H9 (cell line): ENCODE results near the gene ZNF17. TPM values are rescaled to one million over a fixed set of nuclear protein-coding genes. Genes with fewer than 3 reads are reported as not detected.

Experiments used
- DNase-seq: peaks from one replicate; pipeline ENCODE4 v3.0.0-alpha.2; 2017
- H2AFZ ChIP-seq: one replicate; pipeline ENCODE4 v1.6.1; 2013; ENCODE audit warnings: mild to moderate bottlenecking, low read length, control low read depth, moderate library complexity
- H2AK5ac ChIP-seq: 2 replicates; pipeline ENCODE4 v1.6.1; 2013; ENCODE audit warnings: low read length, control low read depth, mixed read lengths; ENCODE audit not compliant: insufficient read length
- H2BK120ac ChIP-seq: one replicate; pipeline ENCODE4 v1.6.1; 2013; ENCODE audit warnings: low read depth, mild to moderate bottlenecking, low read length, control low read depth, inconsistent platforms; ENCODE audit not compliant: poor library complexity, severe bottlenecking
- H2BK12ac ChIP-seq: 2 replicates; pipeline ENCODE4 v1.6.1; 2013; ENCODE audit warnings: low read length, control low read depth, mixed read lengths, low read depth; ENCODE audit not compliant: insufficient read length
- H2BK15ac ChIP-seq: 2 replicates; pipeline ENCODE4 v1.6.1; 2013; ENCODE audit warnings: low read depth, low read length, control low read depth
- H2BK20ac ChIP-seq: one replicate; pipeline ENCODE4 v1.6.1; 2013; ENCODE audit warnings: low read depth, mild to moderate bottlenecking, low read length, control low read depth, inconsistent platforms; ENCODE audit not compliant: poor library complexity, severe bottlenecking
- H2BK5ac ChIP-seq: 2 replicates; pipeline ENCODE4 v1.6.1; 2013; ENCODE audit warnings: low read length, control low read depth, mixed read lengths; ENCODE audit not compliant: insufficient read length
- H3K14ac ChIP-seq: 2 replicates; pipeline ENCODE4 v1.6.1; 2013; ENCODE audit warnings: low read length, control low read depth; ENCODE audit not compliant: insufficient read depth
- H3K18ac ChIP-seq: 2 replicates; pipeline ENCODE4 v1.6.1; 2013; ENCODE audit warnings: low read depth, mild to moderate bottlenecking, mixed read lengths, low read length, control low read depth; ENCODE audit not compliant: insufficient read length
- H3K23ac ChIP-seq: 2 replicates; pipeline ENCODE4 v1.6.1; 2013; ENCODE audit warnings: low read length, control low read depth, mixed read lengths, low read depth; ENCODE audit not compliant: insufficient read length
- H3K23me2 ChIP-seq: 2 replicates; pipeline ENCODE4 v1.6.1; 2013; ENCODE audit warnings: low read depth, mild to moderate bottlenecking, mixed read lengths, low read length, control low read depth; ENCODE audit not compliant: insufficient read length, poor library complexity, severe bottlenecking
- H3K27ac ChIP-seq: 2 replicates; pipeline ENCODE4 v1.5.1; 2013; ENCODE audit warnings: low read length, control low read depth, mixed read lengths, low read depth; ENCODE audit not compliant: insufficient read length
- H3K27me3 ChIP-seq: 2 replicates; pipeline ENCODE4 v1.6.1; 2013; ENCODE audit warnings: low read length, control low read depth, inconsistent platforms; ENCODE audit not compliant: insufficient read depth
- H3K4ac ChIP-seq: 2 replicates; pipeline ENCODE4 v1.6.1; 2013; ENCODE audit warnings: low read depth, mild to moderate bottlenecking, control low read depth, inconsistent platforms, low read length, moderate library complexity
- H3K4me1 ChIP-seq: 2 replicates; pipeline ENCODE4 v1.6.1; 2013; ENCODE audit warnings: low read length, control low read depth, inconsistent platforms; ENCODE audit not compliant: insufficient read depth
- H3K4me2 ChIP-seq: 2 replicates; pipeline ENCODE4 v1.6.1; 2013; ENCODE audit warnings: low read length, control low read depth, mixed read lengths; ENCODE audit not compliant: insufficient read length, insufficient read depth
- H3K56ac ChIP-seq: 2 replicates; pipeline ENCODE4 v1.6.1; 2013; ENCODE audit warnings: low read depth, mild to moderate bottlenecking, mixed read lengths, low read length, control low read depth; ENCODE audit not compliant: insufficient read length
- H3K79me1 ChIP-seq: 2 replicates; pipeline ENCODE4 v1.6.1; 2013; ENCODE audit warnings: low read depth, mild to moderate bottlenecking, moderate library complexity, low read length, control low read depth, inconsistent platforms; ENCODE audit not compliant: insufficient read depth, poor library complexity, severe bottlenecking
- H3K79me2 ChIP-seq: 2 replicates; pipeline ENCODE4 v1.6.1; 2013; ENCODE audit warnings: low read length, control low read depth, inconsistent platforms; ENCODE audit not compliant: insufficient read depth
- H3K9ac ChIP-seq: 2 replicates; pipeline ENCODE4 v1.6.1; 2013; ENCODE audit warnings: low read length, control low read depth, mixed read lengths; ENCODE audit not compliant: insufficient read length; ENCODE audit errors: extremely low read depth
- H3K9me3 ChIP-seq: one replicate; pipeline ENCODE4 v1.6.1; 2013; ENCODE audit warnings: low read depth, low read length, inconsistent platforms; ENCODE audit not compliant: control insufficient read depth
- H3T11ph ChIP-seq: one replicate; pipeline ENCODE4 v1.6.1; 2013; ENCODE audit warnings: mild to moderate bottlenecking, low read length, control low read depth, inconsistent platforms
- H4K20me1 ChIP-seq: one replicate; pipeline ENCODE4 v1.6.1; 2013; ENCODE audit not compliant: control insufficient read depth, insufficient read length, insufficient read depth
- H4K5ac ChIP-seq: 2 replicates; pipeline ENCODE4 v1.6.1; 2013; ENCODE audit warnings: low read depth, mild to moderate bottlenecking, mixed read lengths, low read length, control low read depth; ENCODE audit not compliant: insufficient read length
- H4K8ac ChIP-seq: replicated peaks from 2 replicates; pipeline ENCODE4 v1.6.1; 2013; ENCODE audit warnings: low read length, control low read depth, mixed read lengths, low read depth; ENCODE audit not compliant: insufficient read length
- H4K91ac ChIP-seq: 2 replicates; pipeline ENCODE4 v1.6.1; 2013; ENCODE audit warnings: low read depth, mild to moderate bottlenecking, moderate library complexity, mixed read lengths, low read length, control low read depth; ENCODE audit not compliant: insufficient read length
- H3K27ac Mint-ChIP-seq, 3 experiments: 2 replicates in 2 of 3; 3 replicates in 1 of 3; pipeline ENCODE4 v1.8.0; 2020 to 2021; ENCODE audit warnings: mixed read lengths in 3 of 3, mild to moderate bottlenecking in 1 of 3, moderate library complexity in 1 of 3
- H3K27me3 Mint-ChIP-seq: 2 replicates; pipeline ENCODE4 v1.8.0; 2021; ENCODE audit warnings: low read depth, mild to moderate bottlenecking, moderate library complexity, mixed read lengths
- H3K36me3 Mint-ChIP-seq, 3 experiments: 2 replicates in 2 of 3; 3 replicates in 1 of 3; pipeline ENCODE4 v1.8.0; 2020 to 2021; ENCODE audit warnings: low read depth in 3 of 3, mixed read lengths in 3 of 3; ENCODE audit not compliant: insufficient read depth in 1 of 3
- H3K4me1 Mint-ChIP-seq, 2 experiments: 2 replicates each; pipeline ENCODE4 v1.8.0; 2020; ENCODE audit warnings: mixed read lengths in 2 of 2
- H3K4me3 Mint-ChIP-seq, 2 experiments: 2 replicates in 1 of 2; 3 replicates in 1 of 2; pipeline ENCODE4 v1.8.0; 2020 to 2021; ENCODE audit warnings: mild to moderate bottlenecking in 2 of 2, mixed read lengths in 2 of 2, moderate library complexity in 1 of 2
- H3K9me3 Mint-ChIP-seq, 2 experiments: 2 replicates in 1 of 2; 3 replicates in 1 of 2; pipeline ENCODE4 v1.8.0; 2020; ENCODE audit warnings: mild to moderate bottlenecking in 2 of 2, mixed read lengths in 2 of 2, moderate library complexity in 1 of 2
- total RNA-seq: library from RNA; stranded (reverse); gene quantifications from 2 replicates; pipeline ENCODE4 v1.2.1, GENCODE V29; 2021
- TF ChIP-seq, protein P1 (sequence below): fragments of 200-600 bp; sonication (generic); conservative IDR thresholded peaks from 3 replicates; pipeline ENCODE4 v1.8.0; 2021; ENCODE audit warnings: antibody characterized with exemption, mild to moderate bottlenecking

The ZNF17 gene
- total RNA-seq, 1 experiment from 2014 or later, result 16.3 TPM

DNA sequence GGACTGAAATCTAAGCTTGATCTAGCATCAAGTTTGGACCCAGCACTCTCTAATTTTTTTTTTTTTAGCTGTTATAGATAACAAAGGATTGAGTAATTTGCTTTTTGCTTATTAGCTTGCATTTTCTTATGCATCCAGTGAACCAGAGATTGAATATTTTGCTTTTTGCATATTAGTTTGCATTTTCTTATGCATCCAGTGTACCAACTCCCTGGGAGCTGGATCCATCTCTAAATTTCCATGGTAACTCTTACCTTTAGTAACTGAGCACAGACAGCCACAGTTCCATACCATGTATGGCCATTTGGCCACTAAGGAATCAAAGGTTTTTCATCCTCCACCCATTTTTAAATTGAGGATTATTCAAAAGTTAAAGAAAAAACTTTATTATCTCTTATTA is 30.0 kb upstream of the ZNF17 start:
- Histone ChIP-seq H3T11ph (no peak overlapping the region), H2BK5ac (no peak overlapping the region), H2AK5ac (no peak overlapping the region), H3K4me1 (no peaks in the 10 kb centered on the region), H3K79me2 (no peaks in the 10 kb centered on the region), H3K27ac (no peak overlapping the region), H3K79me1 (no peaks in the 10 kb centered on the region), H2BK120ac (no peak overlapping the region), H4K20me1 (no peaks in the 10 kb centered on the region), H3K14ac (no peak overlapping the region), H2BK12ac (no peak overlapping the region), H4K5ac (no peak overlapping the region), H4K8ac (no peak overlapping the region), H2AFZ (no peak overlapping the region), H3K23me2 (no peaks in the 10 kb centered on the region), H3K9ac (no peak overlapping the region), H3K27me3 (no peaks in the 10 kb centered on the region), H2BK15ac (no peak overlapping the region), H3K4ac (no peak overlapping the region), H3K56ac (no peak overlapping the region), H3K4me2 (no peak overlapping the region), H4K91ac (no peak overlapping the region), H3K23ac (no peak overlapping the region), H3K18ac (no peak overlapping the region), H3K9me3 (peaks cover 19% of the 10 kb centered on the region), H2BK20ac (no peak overlapping the region)
- no peaks in the 10 kb centered on the region; the same call in none of the 2 replicates for H3K27me3 Mint-ChIP-seq
- no peaks in the 10 kb centered on the region for H3K4me1 Mint-ChIP-seq
- no peak overlapping the region for H3K27ac Mint-ChIP-seq
- no peak overlapping the region for H3K4me3 Mint-ChIP-seq
- TF ChIP-seq, protein P1, sequence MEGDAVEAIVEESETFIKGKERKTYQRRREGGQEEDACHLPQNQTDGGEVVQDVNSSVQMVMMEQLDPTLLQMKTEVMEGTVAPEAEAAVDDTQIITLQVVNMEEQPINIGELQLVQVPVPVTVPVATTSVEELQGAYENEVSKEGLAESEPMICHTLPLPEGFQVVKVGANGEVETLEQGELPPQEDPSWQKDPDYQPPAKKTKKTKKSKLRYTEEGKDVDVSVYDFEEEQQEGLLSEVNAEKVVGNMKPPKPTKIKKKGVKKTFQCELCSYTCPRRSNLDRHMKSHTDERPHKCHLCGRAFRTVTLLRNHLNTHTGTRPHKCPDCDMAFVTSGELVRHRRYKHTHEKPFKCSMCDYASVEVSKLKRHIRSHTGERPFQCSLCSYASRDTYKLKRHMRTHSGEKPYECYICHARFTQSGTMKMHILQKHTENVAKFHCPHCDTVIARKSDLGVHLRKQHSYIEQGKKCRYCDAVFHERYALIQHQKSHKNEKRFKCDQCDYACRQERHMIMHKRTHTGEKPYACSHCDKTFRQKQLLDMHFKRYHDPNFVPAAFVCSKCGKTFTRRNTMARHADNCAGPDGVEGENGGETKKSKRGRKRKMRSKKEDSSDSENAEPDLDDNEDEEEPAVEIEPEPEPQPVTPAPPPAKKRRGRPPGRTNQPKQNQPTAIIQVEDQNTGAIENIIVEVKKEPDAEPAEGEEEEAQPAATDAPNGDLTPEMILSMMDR, result no peak
- H3K36me3 Mint-ChIP-seq, result peaks cover 20 to 30% (median 30%) of the 10 kb centered on the region in 3 experiments
- no peak for DNase-seq
- H3K9me3 Mint-ChIP-seq, result peaks cover 21 to 30% of the 10 kb centered on the region in 2 experiments
